H9 (cell line): ENCODE results near the gene CTSH. TPM values are rescaled to one million over a fixed set of nuclear protein-coding genes. Genes with fewer than 3 reads are reported as not detected.

Experiments used
- DNase-seq: peaks from one replicate; pipeline ENCODE4 v3.0.0-alpha.2; 2017
- H2AFZ ChIP-seq: one replicate; pipeline ENCODE4 v1.6.1; 2013; ENCODE audit warnings: mild to moderate bottlenecking, low read length, control low read depth, moderate library complexity
- H2AK5ac ChIP-seq: 2 replicates; pipeline ENCODE4 v1.6.1; 2013; ENCODE audit warnings: low read length, control low read depth, mixed read lengths; ENCODE audit not compliant: insufficient read length
- H2BK120ac ChIP-seq: one replicate; pipeline ENCODE4 v1.6.1; 2013; ENCODE audit warnings: low read depth, mild to moderate bottlenecking, low read length, control low read depth, inconsistent platforms; ENCODE audit not compliant: poor library complexity, severe bottlenecking
- H2BK12ac ChIP-seq: 2 replicates; pipeline ENCODE4 v1.6.1; 2013; ENCODE audit warnings: low read length, control low read depth, mixed read lengths, low read depth; ENCODE audit not compliant: insufficient read length
- H2BK15ac ChIP-seq: 2 replicates; pipeline ENCODE4 v1.6.1; 2013; ENCODE audit warnings: low read depth, low read length, control low read depth
- H2BK20ac ChIP-seq: one replicate; pipeline ENCODE4 v1.6.1; 2013; ENCODE audit warnings: low read depth, mild to moderate bottlenecking, low read length, control low read depth, inconsistent platforms; ENCODE audit not compliant: poor library complexity, severe bottlenecking
- H2BK5ac ChIP-seq: 2 replicates; pipeline ENCODE4 v1.6.1; 2013; ENCODE audit warnings: low read length, control low read depth, mixed read lengths; ENCODE audit not compliant: insufficient read length
- H3K14ac ChIP-seq: 2 replicates; pipeline ENCODE4 v1.6.1; 2013; ENCODE audit warnings: low read length, control low read depth; ENCODE audit not compliant: insufficient read depth
- H3K18ac ChIP-seq: 2 replicates; pipeline ENCODE4 v1.6.1; 2013; ENCODE audit warnings: low read depth, mild to moderate bottlenecking, mixed read lengths, low read length, control low read depth; ENCODE audit not compliant: insufficient read length
- H3K23ac ChIP-seq: 2 replicates; pipeline ENCODE4 v1.6.1; 2013; ENCODE audit warnings: low read length, control low read depth, mixed read lengths, low read depth; ENCODE audit not compliant: insufficient read length
- H3K23me2 ChIP-seq: 2 replicates; pipeline ENCODE4 v1.6.1; 2013; ENCODE audit warnings: low read depth, mild to moderate bottlenecking, mixed read lengths, low read length, control low read depth; ENCODE audit not compliant: insufficient read length, poor library complexity, severe bottlenecking
- H3K27ac ChIP-seq: 2 replicates; pipeline ENCODE4 v1.5.1; 2013; ENCODE audit warnings: low read length, control low read depth, mixed read lengths, low read depth; ENCODE audit not compliant: insufficient read length
- H3K27me3 ChIP-seq: 2 replicates; pipeline ENCODE4 v1.6.1; 2013; ENCODE audit warnings: low read length, control low read depth, inconsistent platforms; ENCODE audit not compliant: insufficient read depth
- H3K4ac ChIP-seq: 2 replicates; pipeline ENCODE4 v1.6.1; 2013; ENCODE audit warnings: low read depth, mild to moderate bottlenecking, control low read depth, inconsistent platforms, low read length, moderate library complexity
- H3K4me1 ChIP-seq: 2 replicates; pipeline ENCODE4 v1.6.1; 2013; ENCODE audit warnings: low read length, control low read depth, inconsistent platforms; ENCODE audit not compliant: insufficient read depth
- H3K4me2 ChIP-seq: 2 replicates; pipeline ENCODE4 v1.6.1; 2013; ENCODE audit warnings: low read length, control low read depth, mixed read lengths; ENCODE audit not compliant: insufficient read length, insufficient read depth
- H3K56ac ChIP-seq: 2 replicates; pipeline ENCODE4 v1.6.1; 2013; ENCODE audit warnings: low read depth, mild to moderate bottlenecking, mixed read lengths, low read length, control low read depth; ENCODE audit not compliant: insufficient read length
- H3K79me1 ChIP-seq: 2 replicates; pipeline ENCODE4 v1.6.1; 2013; ENCODE audit warnings: low read depth, mild to moderate bottlenecking, moderate library complexity, low read length, control low read depth, inconsistent platforms; ENCODE audit not compliant: insufficient read depth, poor library complexity, severe bottlenecking
- H3K79me2 ChIP-seq: 2 replicates; pipeline ENCODE4 v1.6.1; 2013; ENCODE audit warnings: low read length, control low read depth, inconsistent platforms; ENCODE audit not compliant: insufficient read depth
- H3K9ac ChIP-seq: 2 replicates; pipeline ENCODE4 v1.6.1; 2013; ENCODE audit warnings: low read length, control low read depth, mixed read lengths; ENCODE audit not compliant: insufficient read length; ENCODE audit errors: extremely low read depth
- H3K9me3 ChIP-seq: one replicate; pipeline ENCODE4 v1.6.1; 2013; ENCODE audit warnings: low read depth, low read length, inconsistent platforms; ENCODE audit not compliant: control insufficient read depth
- H3T11ph ChIP-seq: one replicate; pipeline ENCODE4 v1.6.1; 2013; ENCODE audit warnings: mild to moderate bottlenecking, low read length, control low read depth, inconsistent platforms
- H4K20me1 ChIP-seq: one replicate; pipeline ENCODE4 v1.6.1; 2013; ENCODE audit not compliant: control insufficient read depth, insufficient read length, insufficient read depth
- H4K5ac ChIP-seq: 2 replicates; pipeline ENCODE4 v1.6.1; 2013; ENCODE audit warnings: low read depth, mild to moderate bottlenecking, mixed read lengths, low read length, control low read depth; ENCODE audit not compliant: insufficient read length
- H4K8ac ChIP-seq: replicated peaks from 2 replicates; pipeline ENCODE4 v1.6.1; 2013; ENCODE audit warnings: low read length, control low read depth, mixed read lengths, low read depth; ENCODE audit not compliant: insufficient read length
- H4K91ac ChIP-seq: 2 replicates; pipeline ENCODE4 v1.6.1; 2013; ENCODE audit warnings: low read depth, mild to moderate bottlenecking, moderate library complexity, mixed read lengths, low read length, control low read depth; ENCODE audit not compliant: insufficient read length
- H3K27ac Mint-ChIP-seq, 3 experiments: 2 replicates in 2 of 3; 3 replicates in 1 of 3; pipeline ENCODE4 v1.8.0; 2020 to 2021; ENCODE audit warnings: mixed read lengths in 3 of 3, mild to moderate bottlenecking in 1 of 3, moderate library complexity in 1 of 3
- H3K27me3 Mint-ChIP-seq: 2 replicates; pipeline ENCODE4 v1.8.0; 2021; ENCODE audit warnings: low read depth, mild to moderate bottlenecking, moderate library complexity, mixed read lengths
- H3K36me3 Mint-ChIP-seq, 3 experiments: 2 replicates in 2 of 3; 3 replicates in 1 of 3; pipeline ENCODE4 v1.8.0; 2020 to 2021; ENCODE audit warnings: low read depth in 3 of 3, mixed read lengths in 3 of 3; ENCODE audit not compliant: insufficient read depth in 1 of 3
- H3K4me1 Mint-ChIP-seq, 2 experiments: 2 replicates each; pipeline ENCODE4 v1.8.0; 2020; ENCODE audit warnings: mixed read lengths in 2 of 2
- H3K4me3 Mint-ChIP-seq, 2 experiments: 2 replicates in 1 of 2; 3 replicates in 1 of 2; pipeline ENCODE4 v1.8.0; 2020 to 2021; ENCODE audit warnings: mild to moderate bottlenecking in 2 of 2, mixed read lengths in 2 of 2, moderate library complexity in 1 of 2
- H3K9me3 Mint-ChIP-seq, 2 experiments: 2 replicates in 1 of 2; 3 replicates in 1 of 2; pipeline ENCODE4 v1.8.0; 2020; ENCODE audit warnings: mild to moderate bottlenecking in 2 of 2, mixed read lengths in 2 of 2, moderate library complexity in 1 of 2
- whole genome bisulfite sequencing: extraction: QIAGEN DNeasy Blood & Tissue Kit; methylation state at CpG from one replicate; pipeline ENCODE4 v1.1.7; 2013; ENCODE audit warnings: missing lambda C conversion rate, low lambda C conversion rate, mixed read lengths; ENCODE audit not compliant: insufficient read length; ENCODE audit errors: extremely low coverage; 5-methylcytosine and 5-hydroxymethylcytosine counted together
- total RNA-seq: library from RNA; stranded (reverse); gene quantifications from 2 replicates; pipeline ENCODE4 v1.2.1, GENCODE V29; 2021
- TF ChIP-seq, protein P1 (sequence below): fragments of 200-600 bp; sonication (generic); conservative IDR thresholded peaks from 3 replicates; pipeline ENCODE4 v1.8.0; 2021; ENCODE audit warnings: antibody characterized with exemption, mild to moderate bottlenecking

CTSH gene
- total RNA-seq, 1 experiment from 2014 or later, result 15.5 TPM

- Histone ChIP-seq H3K18ac (no peak overlapping the region), H3K9me3 (no peaks in the 10 kb centered on the region), H3K23ac (no peak overlapping the region), H3K4me1 (no peaks in the 10 kb centered on the region), H2BK15ac (no peak overlapping the region), H3T11ph (no peak overlapping the region), H3K79me1 (no peaks in the 10 kb centered on the region), H4K91ac (no peak overlapping the region), H3K4ac (no peak overlapping the region), H2BK12ac (no peak overlapping the region), H4K5ac (no peak overlapping the region), H3K14ac (no peak overlapping the region), H2BK5ac (no peak overlapping the region), H3K4me2 (no peak overlapping the region), H3K9ac (no peak overlapping the region), H2AFZ (no peak overlapping the region), H2AK5ac (no peak overlapping the region), H3K79me2 (no peaks in the 10 kb centered on the region), H2BK120ac (no peak overlapping the region), H4K20me1 (no peaks in the 10 kb centered on the region), H3K23me2 (no peaks in the 10 kb centered on the region), H4K8ac (no peak overlapping the region), H3K56ac (no peak overlapping the region), H3K27me3 (no peaks in the 10 kb centered on the region), H3K27ac (no peak overlapping the region), H2BK20ac (no peak overlapping the region)
- WGBS, result no CpG with 5 or more reads among the region's 7 CpGs
- Mint-ChIP-seq H3K4me3 (no peak overlapping the region), H3K4me1 (peaks cover 3 to 20% of the 10 kb centered on the region in 2 experiments; a peak in 3 of 4 replicates), H3K27ac (no peak overlapping the region), H3K27me3 (peaks cover 26% of the 10 kb centered on the region), H3K9me3 (no peaks in the 10 kb centered on the region), H3K36me3 (no peaks in the 10 kb centered on the region; a peak in 1 of 7 replicates)
- no peak for DNase-seq
- TF ChIP-seq, protein P1, sequence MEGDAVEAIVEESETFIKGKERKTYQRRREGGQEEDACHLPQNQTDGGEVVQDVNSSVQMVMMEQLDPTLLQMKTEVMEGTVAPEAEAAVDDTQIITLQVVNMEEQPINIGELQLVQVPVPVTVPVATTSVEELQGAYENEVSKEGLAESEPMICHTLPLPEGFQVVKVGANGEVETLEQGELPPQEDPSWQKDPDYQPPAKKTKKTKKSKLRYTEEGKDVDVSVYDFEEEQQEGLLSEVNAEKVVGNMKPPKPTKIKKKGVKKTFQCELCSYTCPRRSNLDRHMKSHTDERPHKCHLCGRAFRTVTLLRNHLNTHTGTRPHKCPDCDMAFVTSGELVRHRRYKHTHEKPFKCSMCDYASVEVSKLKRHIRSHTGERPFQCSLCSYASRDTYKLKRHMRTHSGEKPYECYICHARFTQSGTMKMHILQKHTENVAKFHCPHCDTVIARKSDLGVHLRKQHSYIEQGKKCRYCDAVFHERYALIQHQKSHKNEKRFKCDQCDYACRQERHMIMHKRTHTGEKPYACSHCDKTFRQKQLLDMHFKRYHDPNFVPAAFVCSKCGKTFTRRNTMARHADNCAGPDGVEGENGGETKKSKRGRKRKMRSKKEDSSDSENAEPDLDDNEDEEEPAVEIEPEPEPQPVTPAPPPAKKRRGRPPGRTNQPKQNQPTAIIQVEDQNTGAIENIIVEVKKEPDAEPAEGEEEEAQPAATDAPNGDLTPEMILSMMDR, result no peak
These were observed 31.8 kb upstream of the CTSH start for GRCh38 chr15:78976691-78977090.
